IMR-90 (cell line): ENCODE measurements around the gene CBX8. TPM values are rescaled to one million over a fixed set of nuclear protein-coding genes. Genes with fewer than 3 reads are reported as not detected.

Source experiments
- ATAC-seq: fragments of 200-7000 bp; cut with Tn5 transposase; 2 replicates; pipeline ENCODE4 v1.9.1; 2020; ENCODE audit warnings: low read depth, mild to moderate bottlenecking, moderate library complexity
- BruUV-seq: library from RNA; stranded (reverse); fragments of 400-500 nt; replicated peaks from 2 replicates; lab custom pipeline; 2021; lab: Mats Ljungman, UMichigan
- CTCF ChIA-PET: fragments of 300-600 bp; formaldehyde crosslinking; extraction: SDS; loops from one replicate; lab custom pipeline; 2021; ENCODE audit warnings: antibody characterized with exemption; lab: Yijun Ruan, JAX
- POLR2A ChIA-PET: fragments of 300-600 bp; sonication (Branson Sonifier 250); formaldehyde crosslinking; loops from one replicate; lab custom pipeline; 2022; ENCODE audit warnings: antibody characterized with exemption; ENCODE audit not compliant: unreplicated experiment; lab: Charles Lee
- DNase-seq: peaks from one replicate; pipeline ENCODE4 v3.0.0; 2013
- H2AFZ ChIP-seq: replicated peaks from 2 replicates; pipeline ENCODE3; 2013; ENCODE audit warnings: low read length, mild to moderate bottlenecking; ENCODE audit not compliant: poor library complexity
- H2AK5ac ChIP-seq: 2 replicates; pipeline ENCODE4 v1.6.1; 2013; ENCODE audit warnings: low read depth, low read length, inconsistent platforms
- H2AK9ac ChIP-seq: replicated peaks from 2 replicates; pipeline ENCODE3; 2013; ENCODE audit warnings: mild to moderate bottlenecking, low read depth, low read length, moderate library complexity; ENCODE audit not compliant: poor library complexity
- H2BK120ac ChIP-seq: 2 replicates; pipeline ENCODE4 v1.6.1; 2013; ENCODE audit warnings: low read depth, low read length, inconsistent platforms
- H2BK15ac ChIP-seq: 3 replicates; pipeline ENCODE4 v1.6.1; 2013; ENCODE audit warnings: low read depth, low read length, inconsistent platforms
- H2BK20ac ChIP-seq: 2 replicates; pipeline ENCODE4 v1.6.1; 2013; ENCODE audit warnings: low read depth, mild to moderate bottlenecking, inconsistent platforms, low read length, moderate library complexity
- H2BK5ac ChIP-seq: 2 replicates; pipeline ENCODE4 v1.6.1; 2013; ENCODE audit warnings: mild to moderate bottlenecking, low read depth, low read length, inconsistent platforms; ENCODE audit not compliant: poor library complexity, severe bottlenecking
- H3K14ac ChIP-seq: replicated peaks from 2 replicates; pipeline ENCODE4 v1.6.1; 2013; ENCODE audit warnings: low read depth, low read length, inconsistent platforms
- H3K18ac ChIP-seq: 2 replicates; pipeline ENCODE4 v1.6.1; 2013; ENCODE audit warnings: low read depth, low read length, control low read depth
- H3K23ac ChIP-seq: 2 replicates; pipeline ENCODE4 v1.6.1; 2013; ENCODE audit warnings: low read depth, low read length, inconsistent platforms
- H3K27ac ChIP-seq: 2 replicates; pipeline ENCODE4 v1.5.1; 2013; ENCODE audit warnings: mild to moderate bottlenecking, control low read depth, low read length; ENCODE audit not compliant: insufficient read depth
- H3K27me3 ChIP-seq: 2 replicates; pipeline ENCODE4 v1.6.1; 2013; ENCODE audit warnings: low read length; ENCODE audit not compliant: control insufficient read depth, insufficient read depth
- H3K36me3 ChIP-seq: 2 replicates; pipeline ENCODE4 v1.6.1; 2013; ENCODE audit warnings: low read length, mixed read lengths; ENCODE audit not compliant: control insufficient read depth, insufficient read depth
- H3K4ac ChIP-seq: 2 replicates; pipeline ENCODE4 v1.6.1; 2013; ENCODE audit warnings: low read depth, low read length, inconsistent platforms
- H3K4me1 ChIP-seq: 2 replicates; pipeline ENCODE4 v1.6.1; 2013; ENCODE audit warnings: low read length, mixed read lengths; ENCODE audit not compliant: control insufficient read depth, insufficient read depth
- H3K4me2 ChIP-seq: 2 replicates; pipeline ENCODE4 v1.6.1; 2013; ENCODE audit warnings: low read depth, mild to moderate bottlenecking, control low read depth, low read length, moderate library complexity
- H3K4me3 ChIP-seq: 2 replicates; pipeline ENCODE4 v1.5.1; 2013; ENCODE audit warnings: low read depth, mild to moderate bottlenecking, control low read depth, low read length, moderate library complexity; ENCODE audit not compliant: insufficient read depth
- H3K56ac ChIP-seq: 2 replicates; pipeline ENCODE4 v1.6.1; 2013; ENCODE audit warnings: low read length, inconsistent platforms; ENCODE audit not compliant: insufficient read depth; ENCODE audit errors: extremely low read depth
- H3K79me1 ChIP-seq, 2 experiments: 2 replicates each; pipeline ENCODE4 v1.6.1; 2013; ENCODE audit warnings: low read length in 2 of 2, inconsistent platforms in 1 of 2, low read depth in 1 of 2
- H3K9ac ChIP-seq: 2 replicates; pipeline ENCODE4 v1.6.1; 2013; ENCODE audit warnings: low read depth, low read length, control low read depth
- H3K9me1 ChIP-seq: 2 replicates; pipeline ENCODE4 v1.6.1; 2013; ENCODE audit warnings: low read length, inconsistent platforms; ENCODE audit not compliant: insufficient read depth
- H3K9me3 ChIP-seq: 2 replicates; pipeline ENCODE4 v1.6.1; 2013; ENCODE audit warnings: low read length; ENCODE audit not compliant: control insufficient read depth, insufficient read depth
- H4K20me1 ChIP-seq: 2 replicates; pipeline ENCODE4 v1.6.1; 2013; ENCODE audit warnings: low read length, inconsistent platforms; ENCODE audit not compliant: insufficient read depth
- H4K5ac ChIP-seq: 2 replicates; pipeline ENCODE4 v1.6.1; 2013; ENCODE audit warnings: mild to moderate bottlenecking, low read depth, low read length, control low read depth
- H4K8ac ChIP-seq, 2 experiments: 2 replicates each; pipeline ENCODE4 v1.6.1; 2013; ENCODE audit warnings: low read depth in 2 of 2, low read length in 2 of 2, control low read depth in 1 of 2, inconsistent platforms in 1 of 2
- H4K91ac ChIP-seq: 2 replicates; pipeline ENCODE4 v1.6.1; 2013; ENCODE audit warnings: low read depth, low read length, inconsistent platforms; ENCODE audit not compliant: insufficient read depth
- BHLHE40 ChIP-seq: fragments of 150-350 bp; IDR thresholded peaks from 2 replicates; pipeline ENCODE4 v1.6.1; 2016; ENCODE audit warnings: mild to moderate bottlenecking, low read depth, low read length
- CEBPB ChIP-seq: IDR thresholded peaks from 2 replicates; pipeline ENCODE4 v1.6.1; 2012; ENCODE audit warnings: low read depth, low read length, improper control_type of control experiment
- CHD1 ChIP-seq: IDR thresholded peaks from 2 replicates; pipeline ENCODE4 v1.6.1; 2012; ENCODE audit warnings: low read depth, low read length, improper control_type of control experiment
- ELK1 ChIP-seq: fragments of 150-350 bp; IDR thresholded peaks from 2 replicates; pipeline ENCODE4 v1.6.1; 2016; ENCODE audit warnings: low read depth, mild to moderate bottlenecking, low read length, moderate library complexity, borderline replicate concordance
- FOS ChIP-seq: fragments of 150-350 bp; IDR thresholded peaks from 2 replicates; pipeline ENCODE4 v1.6.1; 2016; ENCODE audit warnings: low read depth, low read length
- MAFK ChIP-seq: IDR thresholded peaks from 2 replicates; pipeline ENCODE4 v1.6.1; 2012; ENCODE audit warnings: low read depth, low read length, improper control_type of control experiment
- MXI1 ChIP-seq: IDR thresholded peaks from 2 replicates; pipeline ENCODE4 v1.6.1; 2012; ENCODE audit warnings: low read depth, mild to moderate bottlenecking, low read length, moderate library complexity, borderline replicate concordance
- NFE2L2 ChIP-seq: fragments of 150-350 bp; IDR thresholded peaks from 2 replicates; pipeline ENCODE4 v1.6.1; 2016; ENCODE audit warnings: low read depth, mild to moderate bottlenecking, low read length
- RFX5 ChIP-seq: IDR thresholded peaks from 2 replicates; pipeline ENCODE4 v1.8.0; 2012; ENCODE audit warnings: low read depth, mild to moderate bottlenecking, low read length, moderate library complexity
- SMC3 ChIP-seq: fragments of 150-350 bp; IDR thresholded peaks from 2 replicates; pipeline ENCODE4 v1.6.1; 2016; ENCODE audit warnings: low read depth, mild to moderate bottlenecking, antibody characterized with exemption, low read length, moderate library complexity
- WGBS, 2 experiments: methylation state at CpG; one replicate each; pipeline versions ENCODE4 v1.1.5 to v1.1.7; 2013; ENCODE audit warnings: missing lambda C conversion rate in 2 of 2; ENCODE audit not compliant: insufficient read length in 1 of 2; ENCODE audit errors: extremely low coverage in 2 of 2; 5-methylcytosine and 5-hydroxymethylcytosine counted together
- dilution Hi-C: fragments of 300-500 bp; cut with HindIII; formaldehyde crosslinking; loops from one replicate; pipeline ENCODE4 v1.14.3; 2018; ENCODE audit warnings: low sequenced_read_pairs; ENCODE audit not compliant: unreplicated experiment
- in situ Hi-C: fragments of 300-500 bp; cut with MboI; formaldehyde crosslinking; loops from 3 replicates; pipeline ENCODE4 v1.14.3; 2019; ENCODE audit warnings: low sequenced_read_pairs, inconsistent platforms, mixed read lengths
- intact Hi-C: fragments of 100-400 bp; cut with micrococcal nuclease; formaldehyde crosslinking; loops from 2 replicates; pipeline ENCODE4 v1.10.0; 2022
- polyA plus RNA-seq, 3 experiments: library from polyadenylated mRNA; depleted of rRNA; stranded (reverse); fragments of >200 nt; gene quantifications; 2 replicates each; pipeline ENCODE4 v1.2.3, GENCODE V29; 2012; ENCODE audit warnings: low replicate concordance in 1 of 3
- total RNA-seq: library from RNA; depleted of rRNA; stranded (reverse); fragments of >200 nt; gene quantifications from 2 replicates; pipeline ENCODE4 v1.2.3, GENCODE V29; 2012
- TF ChIP-seq, protein P1 (sequence below): conservative IDR thresholded peaks from 2 replicates; pipeline ENCODE4 v1.5.1; 2012; ENCODE audit warnings: mild to moderate bottlenecking, low read depth, low read length, improper control_type of control experiment

The CBX8 gene
- total and polyA plus RNA-seq, 2 of the 4 experiments (the other 2 are of a cell fraction) = 3.2 to 5.4 TPM

DNA sequence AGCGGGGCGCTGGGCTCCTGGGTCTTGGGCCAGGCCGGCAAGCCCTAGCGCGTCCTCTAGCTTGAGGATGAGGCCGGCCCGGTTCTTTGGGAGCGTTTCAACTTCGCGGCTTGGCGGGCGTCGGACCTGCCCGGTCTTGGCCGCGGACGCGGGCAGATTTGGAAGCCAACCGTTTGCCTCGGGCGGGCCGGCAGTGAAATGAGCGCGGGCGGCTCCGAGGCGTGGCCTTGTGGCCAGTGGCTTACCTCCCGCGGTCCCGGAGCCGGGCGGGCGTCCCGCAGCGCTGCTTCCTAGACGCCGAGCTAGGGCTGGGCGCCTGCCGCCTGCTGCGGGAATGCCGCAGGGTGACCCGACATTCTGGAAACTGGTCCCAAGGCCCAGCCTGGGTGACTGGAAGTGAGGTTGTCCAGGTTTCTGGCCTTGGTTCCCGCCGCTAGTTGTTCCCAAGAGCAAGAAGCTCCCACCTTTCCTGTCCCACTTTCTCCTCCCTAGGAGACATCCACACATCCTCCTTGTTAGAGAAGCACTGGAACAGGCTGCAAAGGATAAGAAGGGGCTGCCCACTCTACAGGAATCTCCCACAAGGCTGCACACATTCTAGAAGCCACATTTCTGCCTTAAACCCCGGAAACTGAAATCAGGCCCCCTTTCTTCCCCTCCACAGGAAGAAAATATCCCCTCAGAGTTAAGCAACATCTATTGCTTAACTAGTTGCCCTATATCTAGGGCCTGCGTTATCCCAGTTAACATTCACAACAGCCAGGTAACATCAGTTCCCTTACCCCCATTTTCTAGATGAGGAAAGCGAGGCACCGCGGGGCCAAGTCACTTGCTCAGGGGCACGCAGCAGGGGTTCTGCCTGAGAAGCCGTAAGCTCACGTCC, 4.5 kb upstream of the CBX8 start (continued):
- no peak for TF ChIP-seq BHLHE40

DNA sequence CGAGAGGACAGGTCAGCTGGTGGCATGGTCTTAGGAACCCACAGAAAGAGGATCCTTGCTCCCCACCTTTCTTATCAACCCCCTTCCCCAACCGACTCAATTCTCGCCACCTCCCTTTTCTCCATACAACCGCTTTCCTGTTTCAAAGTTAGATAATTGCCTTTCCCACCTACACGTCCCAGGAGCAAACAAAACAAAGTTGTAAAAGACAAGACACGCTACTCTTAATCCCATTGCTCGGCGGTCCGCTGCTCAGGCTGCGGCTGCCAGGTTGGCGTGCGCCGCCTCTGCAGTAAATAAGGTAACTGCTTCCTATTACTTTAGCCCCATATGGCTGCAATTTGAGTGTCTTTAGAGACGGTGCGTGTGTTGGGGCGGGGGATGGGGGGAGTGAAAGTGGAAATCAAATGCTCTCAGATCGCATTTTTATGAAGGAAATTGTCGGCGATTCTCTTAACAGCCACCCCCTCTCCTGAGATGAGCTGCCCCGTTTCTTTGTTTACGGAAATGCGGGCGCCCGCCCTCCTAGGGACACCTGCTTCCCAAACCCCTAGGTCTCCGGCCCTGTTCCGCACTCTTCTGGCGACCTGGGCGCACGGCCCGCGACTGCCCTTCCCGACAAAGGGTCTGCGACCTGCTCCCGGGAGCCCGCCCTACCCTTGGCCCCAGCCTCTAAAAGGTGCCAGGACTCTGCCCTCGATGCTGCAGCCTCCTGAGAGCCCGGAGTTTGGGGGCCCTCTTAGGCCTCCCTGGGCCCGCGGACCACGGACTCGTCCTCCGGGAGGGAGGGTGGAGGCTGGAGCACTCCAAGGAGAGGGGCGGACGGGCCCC, 3.7 kb upstream of the CBX8 start:
- H3K9me3 ChIP-seq = peaks cover 11% of the 10 kb centered on the region; the same call in 1 of the 2 replicates
- H3K14ac ChIP-seq = no peak overlapping the region
- dilution Hi-C loops = no loop called here
- ChIA-PET POLR2A (no interaction called here), CTCF (no interaction called here)
- no peak overlapping the region for H3K27ac ChIP-seq
- no peak overlapping the region for H3K9ac ChIP-seq
- H2AK5ac ChIP-seq = no peak overlapping the region
- H3K4me3 ChIP-seq = no peak overlapping the region
- no peak overlapping the region for H2BK20ac ChIP-seq
- 0 out of 2 replicates have a peak overlapping the region, but pooled peaks have one; percentile 29 for H3K23ac ChIP-seq
- no peak overlapping the region for H2BK15ac ChIP-seq
- intact Hi-C loops = no loop called here
- H4K91ac ChIP-seq = no peak overlapping the region
- peaks cover 3% of the 10 kb centered on the region; the same call in 1 of the 2 replicates for H3K36me3 ChIP-seq
- H4K5ac ChIP-seq = no peak overlapping the region
- H3K79me1 ChIP-seq = peaks cover 8 to 11% of the 10 kb centered on the region in 2 experiments; a peak in 2 of 4 replicates
- peaks cover 8% of the 10 kb centered on the region; the same call in 1 of the 2 replicates for H4K20me1 ChIP-seq
- no peak overlapping the region for H4K8ac ChIP-seq
- H3K4me2 ChIP-seq = no peak overlapping the region
- no peak overlapping the region for H3K56ac ChIP-seq
- peaks cover 5% of the 10 kb centered on the region for H3K4me1 ChIP-seq
- DNase-seq = peak; percentile 39
- in situ Hi-C loops = no loop called here
- BruUV-seq = no TSS peak
- H2BK120ac ChIP-seq = no peak overlapping the region
- H3K4ac ChIP-seq = no peak overlapping the region
- H3K9me1 ChIP-seq = peaks cover 5% of the 10 kb centered on the region; the same call in 1 of the 2 replicates
- no peak overlapping the region for H3K18ac ChIP-seq
- no peak overlapping the region for H2BK5ac ChIP-seq
- no peak for ATAC-seq
- H3K27me3 ChIP-seq = peaks cover 79% of the 10 kb centered on the region
- H2AFZ ChIP-seq = peak overlapping the region; percentile 2
- WGBS, 2 experiments = 13% methylated on average over 5 of the region's 44 CpGs; no CpG with 5 or more reads in 1 of the 2 experiments
- no peak overlapping the region for H2AK9ac ChIP-seq
- TF ChIP-seq CHD1 (no peak), NFE2L2 (no peak), BHLHE40 (no peak), MXI1 (no peak), FOS (no peak), SMC3 (no peak), RFX5 (no peak), MAFK (no peak), CEBPB (no peak), ELK1 (no peak)
- TF ChIP-seq, protein P1, sequence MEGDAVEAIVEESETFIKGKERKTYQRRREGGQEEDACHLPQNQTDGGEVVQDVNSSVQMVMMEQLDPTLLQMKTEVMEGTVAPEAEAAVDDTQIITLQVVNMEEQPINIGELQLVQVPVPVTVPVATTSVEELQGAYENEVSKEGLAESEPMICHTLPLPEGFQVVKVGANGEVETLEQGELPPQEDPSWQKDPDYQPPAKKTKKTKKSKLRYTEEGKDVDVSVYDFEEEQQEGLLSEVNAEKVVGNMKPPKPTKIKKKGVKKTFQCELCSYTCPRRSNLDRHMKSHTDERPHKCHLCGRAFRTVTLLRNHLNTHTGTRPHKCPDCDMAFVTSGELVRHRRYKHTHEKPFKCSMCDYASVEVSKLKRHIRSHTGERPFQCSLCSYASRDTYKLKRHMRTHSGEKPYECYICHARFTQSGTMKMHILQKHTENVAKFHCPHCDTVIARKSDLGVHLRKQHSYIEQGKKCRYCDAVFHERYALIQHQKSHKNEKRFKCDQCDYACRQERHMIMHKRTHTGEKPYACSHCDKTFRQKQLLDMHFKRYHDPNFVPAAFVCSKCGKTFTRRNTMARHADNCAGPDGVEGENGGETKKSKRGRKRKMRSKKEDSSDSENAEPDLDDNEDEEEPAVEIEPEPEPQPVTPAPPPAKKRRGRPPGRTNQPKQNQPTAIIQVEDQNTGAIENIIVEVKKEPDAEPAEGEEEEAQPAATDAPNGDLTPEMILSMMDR = no peak
